H9 (cell line): ENCODE measurements around the gene TEKT4. TPM values are rescaled to one million over a fixed set of nuclear protein-coding genes. Genes with fewer than 3 reads are reported as not detected.

Source experiments
- DNase-seq: peaks from one replicate; pipeline ENCODE4 v3.0.0-alpha.2; 2017
- H2AFZ ChIP-seq: one replicate; pipeline ENCODE4 v1.6.1; 2013; ENCODE audit warnings: mild to moderate bottlenecking, low read length, control low read depth, moderate library complexity
- H2AK5ac ChIP-seq: 2 replicates; pipeline ENCODE4 v1.6.1; 2013; ENCODE audit warnings: low read length, control low read depth, mixed read lengths; ENCODE audit not compliant: insufficient read length
- H2BK120ac ChIP-seq: one replicate; pipeline ENCODE4 v1.6.1; 2013; ENCODE audit warnings: low read depth, mild to moderate bottlenecking, low read length, control low read depth, inconsistent platforms; ENCODE audit not compliant: poor library complexity, severe bottlenecking
- H2BK12ac ChIP-seq: 2 replicates; pipeline ENCODE4 v1.6.1; 2013; ENCODE audit warnings: low read length, control low read depth, mixed read lengths, low read depth; ENCODE audit not compliant: insufficient read length
- H2BK15ac ChIP-seq: 2 replicates; pipeline ENCODE4 v1.6.1; 2013; ENCODE audit warnings: low read depth, low read length, control low read depth
- H2BK20ac ChIP-seq: one replicate; pipeline ENCODE4 v1.6.1; 2013; ENCODE audit warnings: low read depth, mild to moderate bottlenecking, low read length, control low read depth, inconsistent platforms; ENCODE audit not compliant: poor library complexity, severe bottlenecking
- H2BK5ac ChIP-seq: 2 replicates; pipeline ENCODE4 v1.6.1; 2013; ENCODE audit warnings: low read length, control low read depth, mixed read lengths; ENCODE audit not compliant: insufficient read length
- H3K14ac ChIP-seq: 2 replicates; pipeline ENCODE4 v1.6.1; 2013; ENCODE audit warnings: low read length, control low read depth; ENCODE audit not compliant: insufficient read depth
- H3K18ac ChIP-seq: 2 replicates; pipeline ENCODE4 v1.6.1; 2013; ENCODE audit warnings: low read depth, mild to moderate bottlenecking, mixed read lengths, low read length, control low read depth; ENCODE audit not compliant: insufficient read length
- H3K23ac ChIP-seq: 2 replicates; pipeline ENCODE4 v1.6.1; 2013; ENCODE audit warnings: low read length, control low read depth, mixed read lengths, low read depth; ENCODE audit not compliant: insufficient read length
- H3K23me2 ChIP-seq: 2 replicates; pipeline ENCODE4 v1.6.1; 2013; ENCODE audit warnings: low read depth, mild to moderate bottlenecking, mixed read lengths, low read length, control low read depth; ENCODE audit not compliant: insufficient read length, poor library complexity, severe bottlenecking
- H3K27ac ChIP-seq: 2 replicates; pipeline ENCODE4 v1.5.1; 2013; ENCODE audit warnings: low read length, control low read depth, mixed read lengths, low read depth; ENCODE audit not compliant: insufficient read length
- H3K27me3 ChIP-seq: 2 replicates; pipeline ENCODE4 v1.6.1; 2013; ENCODE audit warnings: low read length, control low read depth, inconsistent platforms; ENCODE audit not compliant: insufficient read depth
- H3K4ac ChIP-seq: 2 replicates; pipeline ENCODE4 v1.6.1; 2013; ENCODE audit warnings: low read depth, mild to moderate bottlenecking, control low read depth, inconsistent platforms, low read length, moderate library complexity
- H3K4me1 ChIP-seq: 2 replicates; pipeline ENCODE4 v1.6.1; 2013; ENCODE audit warnings: low read length, control low read depth, inconsistent platforms; ENCODE audit not compliant: insufficient read depth
- H3K4me2 ChIP-seq: 2 replicates; pipeline ENCODE4 v1.6.1; 2013; ENCODE audit warnings: low read length, control low read depth, mixed read lengths; ENCODE audit not compliant: insufficient read length, insufficient read depth
- H3K56ac ChIP-seq: 2 replicates; pipeline ENCODE4 v1.6.1; 2013; ENCODE audit warnings: low read depth, mild to moderate bottlenecking, mixed read lengths, low read length, control low read depth; ENCODE audit not compliant: insufficient read length
- H3K79me1 ChIP-seq: 2 replicates; pipeline ENCODE4 v1.6.1; 2013; ENCODE audit warnings: low read depth, mild to moderate bottlenecking, moderate library complexity, low read length, control low read depth, inconsistent platforms; ENCODE audit not compliant: insufficient read depth, poor library complexity, severe bottlenecking
- H3K79me2 ChIP-seq: 2 replicates; pipeline ENCODE4 v1.6.1; 2013; ENCODE audit warnings: low read length, control low read depth, inconsistent platforms; ENCODE audit not compliant: insufficient read depth
- H3K9ac ChIP-seq: 2 replicates; pipeline ENCODE4 v1.6.1; 2013; ENCODE audit warnings: low read length, control low read depth, mixed read lengths; ENCODE audit not compliant: insufficient read length; ENCODE audit errors: extremely low read depth
- H3K9me3 ChIP-seq: one replicate; pipeline ENCODE4 v1.6.1; 2013; ENCODE audit warnings: low read depth, low read length, inconsistent platforms; ENCODE audit not compliant: control insufficient read depth
- H3T11ph ChIP-seq: one replicate; pipeline ENCODE4 v1.6.1; 2013; ENCODE audit warnings: mild to moderate bottlenecking, low read length, control low read depth, inconsistent platforms
- H4K20me1 ChIP-seq: one replicate; pipeline ENCODE4 v1.6.1; 2013; ENCODE audit not compliant: control insufficient read depth, insufficient read length, insufficient read depth
- H4K5ac ChIP-seq: 2 replicates; pipeline ENCODE4 v1.6.1; 2013; ENCODE audit warnings: low read depth, mild to moderate bottlenecking, mixed read lengths, low read length, control low read depth; ENCODE audit not compliant: insufficient read length
- H4K8ac ChIP-seq: replicated peaks from 2 replicates; pipeline ENCODE4 v1.6.1; 2013; ENCODE audit warnings: low read length, control low read depth, mixed read lengths, low read depth; ENCODE audit not compliant: insufficient read length
- H4K91ac ChIP-seq: 2 replicates; pipeline ENCODE4 v1.6.1; 2013; ENCODE audit warnings: low read depth, mild to moderate bottlenecking, moderate library complexity, mixed read lengths, low read length, control low read depth; ENCODE audit not compliant: insufficient read length
- H3K27ac Mint-ChIP-seq, 3 experiments: 2 replicates in 2 of 3; 3 replicates in 1 of 3; pipeline ENCODE4 v1.8.0; 2020 to 2021; ENCODE audit warnings: mixed read lengths in 3 of 3, mild to moderate bottlenecking in 1 of 3, moderate library complexity in 1 of 3
- H3K27me3 Mint-ChIP-seq: 2 replicates; pipeline ENCODE4 v1.8.0; 2021; ENCODE audit warnings: low read depth, mild to moderate bottlenecking, moderate library complexity, mixed read lengths
- H3K36me3 Mint-ChIP-seq, 3 experiments: 2 replicates in 2 of 3; 3 replicates in 1 of 3; pipeline ENCODE4 v1.8.0; 2020 to 2021; ENCODE audit warnings: low read depth in 3 of 3, mixed read lengths in 3 of 3; ENCODE audit not compliant: insufficient read depth in 1 of 3
- H3K4me1 Mint-ChIP-seq, 2 experiments: 2 replicates each; pipeline ENCODE4 v1.8.0; 2020; ENCODE audit warnings: mixed read lengths in 2 of 2
- H3K4me3 Mint-ChIP-seq, 2 experiments: 2 replicates in 1 of 2; 3 replicates in 1 of 2; pipeline ENCODE4 v1.8.0; 2020 to 2021; ENCODE audit warnings: mild to moderate bottlenecking in 2 of 2, mixed read lengths in 2 of 2, moderate library complexity in 1 of 2
- H3K9me3 Mint-ChIP-seq, 2 experiments: 2 replicates in 1 of 2; 3 replicates in 1 of 2; pipeline ENCODE4 v1.8.0; 2020; ENCODE audit warnings: mild to moderate bottlenecking in 2 of 2, mixed read lengths in 2 of 2, moderate library complexity in 1 of 2
- CTCF ChIP-seq: fragments of 200-600 bp; sonication (generic); conservative IDR thresholded peaks from 3 replicates; pipeline ENCODE4 v1.8.0; 2021; ENCODE audit warnings: antibody characterized with exemption, mild to moderate bottlenecking
- WGBS: extraction: QIAGEN DNeasy Blood & Tissue Kit; methylation state at CpG from one replicate; pipeline ENCODE4 v1.1.7; 2013; ENCODE audit warnings: missing lambda C conversion rate, low lambda C conversion rate, mixed read lengths; ENCODE audit not compliant: insufficient read length; ENCODE audit errors: extremely low coverage; 5-methylcytosine and 5-hydroxymethylcytosine counted together
- total RNA-seq: library from RNA; stranded (reverse); gene quantifications from 2 replicates; pipeline ENCODE4 v1.2.1, GENCODE V29; 2021

Gene TEKT4
- total RNA-seq, 1 experiment from 2014 or later = not detected

GRCh38 chr2:94879314-94879981, 8.2 kb downstream of the TEKT4 start:
- Mint-ChIP-seq H3K4me3 (no peak overlapping the region), H3K27me3 (peaks cover 43% of the 10 kb centered on the region), H3K9me3 (peaks cover 0 to 2% of the 10 kb centered on the region in 2 experiments; a peak in 1 of 5 replicates), H3K4me1 (0 out of 4 replicates have a peak, but pooled peaks cover 0 to 2% of the 10 kb centered on the region in 2 experiments), H3K36me3 (no peaks in the 10 kb centered on the region), H3K27ac (no peak overlapping the region)
- no peak overlapping the region for H2BK5ac ChIP-seq
- no peak overlapping the region for H2BK120ac ChIP-seq
- no peak overlapping the region for H4K8ac ChIP-seq
- no peak overlapping the region for H3K14ac ChIP-seq
- no peak overlapping the region for H2BK15ac ChIP-seq
- H3K79me1 ChIP-seq = no peaks in the 10 kb centered on the region
- no peak overlapping the region for H3K18ac ChIP-seq
- no peaks in the 10 kb centered on the region for H3K4me1 ChIP-seq
- no peak overlapping the region for H3K4me2 ChIP-seq
- no peak overlapping the region for H2BK12ac ChIP-seq
- no peak overlapping the region for H3K4ac ChIP-seq
- H4K20me1 ChIP-seq = no peaks in the 10 kb centered on the region
- no peaks in the 10 kb centered on the region for H3K79me2 ChIP-seq
- H4K5ac ChIP-seq = no peak overlapping the region
- no peak overlapping the region for H3K23ac ChIP-seq
- H2AFZ ChIP-seq = no peak overlapping the region
- no peak for TF ChIP-seq CTCF
- WGBS = no CpG with 5 or more reads among the region's 9 CpGs
- H2AK5ac ChIP-seq = no peak overlapping the region
- no peaks in the 10 kb centered on the region for H3K27me3 ChIP-seq
- H3K56ac ChIP-seq = no peak overlapping the region
- no peak overlapping the region for H4K91ac ChIP-seq
- H3K27ac ChIP-seq = no peak overlapping the region
- H3K9ac ChIP-seq = no peak overlapping the region
- no peak overlapping the region for H3T11ph ChIP-seq
- no peak overlapping the region for H2BK20ac ChIP-seq
- DNase-seq = no peak
- H3K9me3 ChIP-seq = no peaks in the 10 kb centered on the region
- no peaks in the 10 kb centered on the region for H3K23me2 ChIP-seq
